ENCODE measurements around the gene ETV4.

ETV4 gene

GRCh38 chr17:43552229-43552837 lies 6.2 kb upstream of the ETV4 start:
- peaks cover 3 to 10% of the 10 kb centered on the region in 2 donors for H3K27me3 ChIP-seq (ENCODE audit: control insufficient read depth in 1 of 2, insufficient read depth in 2 of 2, low read length in 2 of 2)
- H3K36me3 ChIP-seq (ENCODE audit: insufficient read depth, low read length) = no peaks in the 10 kb centered on the region
- H3K27ac ChIP-seq (ENCODE audit: low read depth, low read length) = no peak overlapping the region
- H3K9ac ChIP-seq (ENCODE audit: low read length) = no peak overlapping the region
- H3K4me1 ChIP-seq (ENCODE audit: insufficient read depth, low read length) = no peaks in the 10 kb centered on the region
- H3K4me3 ChIP-seq (ENCODE audit: low read depth in 1 of 2, low read length in 2 of 2) = no peak overlapping the region
- H3K9me3 ChIP-seq (ENCODE audit: low read length) = no peaks in the 10 kb centered on the region

GRCh38 chr17:43550754-43551153 lies 4.6 kb upstream of the ETV4 start:
- Histone ChIP-seq H3K27ac (ENCODE audit: low read depth, low read length) (no peak overlapping the region), H3K4me1 (ENCODE audit: insufficient read depth, low read length) (peaks cover 8% of the 10 kb centered on the region), H3K27me3 (ENCODE audit: control insufficient read depth in 1 of 2, insufficient read depth in 2 of 2, low read length in 2 of 2) (peaks cover 11 to 24% of the 10 kb centered on the region in 2 donors), H3K9ac (ENCODE audit: low read length) (no peak overlapping the region), H3K36me3 (ENCODE audit: insufficient read depth, low read length) (no peaks in the 10 kb centered on the region), H3K4me3 (ENCODE audit: low read depth in 1 of 2, low read length in 2 of 2) (no peak overlapping the region), H3K9me3 (ENCODE audit: low read length) (no peaks in the 10 kb centered on the region)

GRCh38 chr17:43549496-43549895 lies 3.4 kb upstream of the ETV4 start:
- Histone ChIP-seq H3K27me3 (ENCODE audit: control insufficient read depth in 1 of 2, insufficient read depth in 2 of 2, low read length in 2 of 2) (peaks cover 16 to 36% of the 10 kb centered on the region in 2 donors), H3K4me3 (ENCODE audit: low read depth in 1 of 2, low read length in 2 of 2) (no peak overlapping the region), H3K9me3 (ENCODE audit: low read length) (no peaks in the 10 kb centered on the region), H3K9ac (ENCODE audit: low read length) (no peak overlapping the region), H3K27ac (ENCODE audit: low read depth, low read length) (no peak overlapping the region), H3K4me1 (ENCODE audit: insufficient read depth, low read length) (peaks cover 15% of the 10 kb centered on the region), H3K36me3 (ENCODE audit: insufficient read depth, low read length) (no peaks in the 10 kb centered on the region)

GRCh38 chr17:43548689-43549379 lies 2.7 kb upstream of the ETV4 start:
- H3K9me3 ChIP-seq (ENCODE audit: low read length) = no peaks in the 10 kb centered on the region
- no peak overlapping the region for H3K27ac ChIP-seq (ENCODE audit: low read depth, low read length)
- no peaks in the 10 kb centered on the region for H3K36me3 ChIP-seq (ENCODE audit: insufficient read depth, low read length)
- H3K4me1 ChIP-seq (ENCODE audit: insufficient read depth, low read length) = peaks cover 15% of the 10 kb centered on the region
- no peak overlapping the region for H3K9ac ChIP-seq (ENCODE audit: low read length)
- H3K4me3 ChIP-seq (ENCODE audit: low read depth in 1 of 2, low read length in 2 of 2) = no peak overlapping the region
- peaks cover 23 to 42% of the 10 kb centered on the region in 2 donors for H3K27me3 ChIP-seq (ENCODE audit: control insufficient read depth in 1 of 2, insufficient read depth in 2 of 2, low read length in 2 of 2)

GRCh38 chr17:43547659-43548256 lies 1.6 kb upstream of the ETV4 start:
- H3K9ac ChIP-seq (ENCODE audit: low read length) = no peak overlapping the region
- H3K4me3 ChIP-seq (ENCODE audit: low read depth in 1 of 2, low read length in 2 of 2) = no peak overlapping the region
- no peak overlapping the region for H3K27ac ChIP-seq (ENCODE audit: low read depth, low read length)
- peaks cover 15% of the 10 kb centered on the region for H3K4me1 ChIP-seq (ENCODE audit: insufficient read depth, low read length)
- no peaks in the 10 kb centered on the region for H3K36me3 ChIP-seq (ENCODE audit: insufficient read depth, low read length)
- H3K27me3 ChIP-seq (ENCODE audit: control insufficient read depth in 1 of 2, insufficient read depth in 2 of 2, low read length in 2 of 2) = peaks cover 25 to 48% of the 10 kb centered on the region in 2 donors
- H3K9me3 ChIP-seq (ENCODE audit: low read length) = no peaks in the 10 kb centered on the region

GRCh38 chr17:43547189-43547550 lies 1.0 kb upstream of the ETV4 start:
- Histone ChIP-seq H3K27me3 (ENCODE audit: control insufficient read depth in 1 of 2, insufficient read depth in 2 of 2, low read length in 2 of 2) (peaks cover 25 to 48% of the 10 kb centered on the region in 2 donors), H3K4me1 (ENCODE audit: insufficient read depth, low read length) (peaks cover 15% of the 10 kb centered on the region), H3K27ac (ENCODE audit: low read depth, low read length) (no peak overlapping the region), H3K9me3 (ENCODE audit: low read length) (no peaks in the 10 kb centered on the region), H3K9ac (ENCODE audit: low read length) (no peak overlapping the region), H3K36me3 (ENCODE audit: insufficient read depth, low read length) (no peaks in the 10 kb centered on the region), H3K4me3 (ENCODE audit: low read depth in 1 of 2, low read length in 2 of 2) (peak overlapping the region in 1 of 2 donors; percentile 49)

- H3K36me3 ChIP-seq (ENCODE audit: insufficient read depth, low read length) = no peaks in the 10 kb centered on the region
- H3K4me3 ChIP-seq (ENCODE audit: low read depth in 1 of 2, low read length in 2 of 2) = peak overlapping the region; percentile 49 to 63
- peaks cover 25 to 48% of the 10 kb centered on the region in 2 donors for H3K27me3 ChIP-seq (ENCODE audit: control insufficient read depth in 1 of 2, insufficient read depth in 2 of 2, low read length in 2 of 2)
- no peak overlapping the region for H3K27ac ChIP-seq (ENCODE audit: low read depth, low read length)
- peaks cover 15% of the 10 kb centered on the region for H3K4me1 ChIP-seq (ENCODE audit: insufficient read depth, low read length)
- no peak overlapping the region for H3K9ac ChIP-seq (ENCODE audit: low read length)
- no peaks in the 10 kb centered on the region for H3K9me3 ChIP-seq (ENCODE audit: low read length)
Measured at GRCh38 chr17:43545383-43545632, 832 bp downstream of the ETV4 start.

- no peak overlapping the region for H3K27ac ChIP-seq (ENCODE audit: low read depth, low read length)
- H3K4me1 ChIP-seq (ENCODE audit: insufficient read depth, low read length) = peaks cover 15% of the 10 kb centered on the region
- peaks cover 25 to 45% of the 10 kb centered on the region in 2 donors for H3K27me3 ChIP-seq (ENCODE audit: control insufficient read depth in 1 of 2, insufficient read depth in 2 of 2, low read length in 2 of 2)
- no peaks in the 10 kb centered on the region for H3K9me3 ChIP-seq (ENCODE audit: low read length)
- H3K4me3 ChIP-seq (ENCODE audit: low read depth in 1 of 2, low read length in 2 of 2) = no peak overlapping the region
- no peak overlapping the region for H3K9ac ChIP-seq (ENCODE audit: low read length)
- no peaks in the 10 kb centered on the region for H3K36me3 ChIP-seq (ENCODE audit: insufficient read depth, low read length)
Measured at GRCh38 chr17:43543771-43544575, 2.2 kb downstream of the ETV4 start.

GRCh38 chr17:43543300-43543699 lies 2.8 kb downstream of the ETV4 start:
- Histone ChIP-seq H3K4me1 (ENCODE audit: insufficient read depth, low read length) (peaks cover 15% of the 10 kb centered on the region), H3K27ac (ENCODE audit: low read depth, low read length) (no peak overlapping the region), H3K9me3 (ENCODE audit: low read length) (no peaks in the 10 kb centered on the region), H3K9ac (ENCODE audit: low read length) (no peak overlapping the region), H3K27me3 (ENCODE audit: control insufficient read depth in 1 of 2, insufficient read depth in 2 of 2, low read length in 2 of 2) (peaks cover 25 to 41% of the 10 kb centered on the region in 2 donors), H3K4me3 (ENCODE audit: low read depth in 1 of 2, low read length in 2 of 2) (no peak overlapping the region), H3K36me3 (ENCODE audit: insufficient read depth, low read length) (no peaks in the 10 kb centered on the region)

GRCh38 chr17:43542859-43543258 lies 3.3 kb downstream of the ETV4 start:
- Histone ChIP-seq H3K27ac (ENCODE audit: low read depth, low read length) (no peak overlapping the region), H3K9ac (ENCODE audit: low read length) (no peak overlapping the region), H3K27me3 (ENCODE audit: control insufficient read depth in 1 of 2, insufficient read depth in 2 of 2, low read length in 2 of 2) (peaks cover 25 to 41% of the 10 kb centered on the region in 2 donors), H3K36me3 (ENCODE audit: insufficient read depth, low read length) (no peaks in the 10 kb centered on the region), H3K9me3 (ENCODE audit: low read length) (no peaks in the 10 kb centered on the region), H3K4me1 (ENCODE audit: insufficient read depth, low read length) (peaks cover 15% of the 10 kb centered on the region), H3K4me3 (ENCODE audit: low read depth in 1 of 2, low read length in 2 of 2) (no peak overlapping the region)

GRCh38 chr17:43540821-43541674 lies 5.1 kb downstream of the ETV4 start:
- H3K27me3 ChIP-seq (ENCODE audit: control insufficient read depth in 1 of 2, insufficient read depth in 2 of 2, low read length in 2 of 2) = peaks cover 14 to 26% of the 10 kb centered on the region in 2 donors
- no peak overlapping the region for H3K4me3 ChIP-seq (ENCODE audit: low read depth in 1 of 2, low read length in 2 of 2)
- no peaks in the 10 kb centered on the region for H3K9me3 ChIP-seq (ENCODE audit: low read length)
- H3K9ac ChIP-seq (ENCODE audit: low read length) = no peak overlapping the region
- no peaks in the 10 kb centered on the region for H3K36me3 ChIP-seq (ENCODE audit: insufficient read depth, low read length)
- H3K27ac ChIP-seq (ENCODE audit: low read depth, low read length) = no peak overlapping the region
- peaks cover 7% of the 10 kb centered on the region for H3K4me1 ChIP-seq (ENCODE audit: insufficient read depth, low read length)
